CD14-positive monocyte (primary cell): ENCODE measurements around the gene RSRC1. TPM values are rescaled to one million over a fixed set of nuclear protein-coding genes. Genes with fewer than 3 reads are reported as not detected.

Source experiments
- DNase-seq, 3 donors: peaks; one replicate each; pipeline ENCODE4 v3.0.0-alpha.2; 2011 to 2022
- H2AFZ ChIP-seq: 2 replicates; pipeline ENCODE4 v1.6.0; 2012; ENCODE audit warnings: mild to moderate bottlenecking, low read depth, low read length, inconsistent platforms; ENCODE audit not compliant: insufficient read depth, poor library complexity, severe bottlenecking
- H3K27ac ChIP-seq, 2 donors: 1 replicate in 1 of 2; 2 replicates in 1 of 2; pipeline ENCODE4 v1.5.1; 2012 to 2013; ENCODE audit warnings: low read length in 2 of 2, control low read depth in 1 of 2, inconsistent platforms in 1 of 2, low read depth in 1 of 2, mild to moderate bottlenecking in 1 of 2
- H3K27me3 ChIP-seq, 2 donors: one replicate each; pipeline versions ENCODE4 v1.6.0 to v1.6.1; 2011 to 2013; ENCODE audit warnings: low read length in 2 of 2; ENCODE audit not compliant: control insufficient read depth in 2 of 2, insufficient read depth in 2 of 2
- H3K36me3 ChIP-seq, 2 donors: replicated peaks in 1 of 2; 1 replicate in 1 of 2; 2 replicates in 1 of 2; pipeline versions ENCODE4 v1.5.1 to v1.6.1; 2012 to 2013; ENCODE audit warnings: low read length in 2 of 2, control low read depth in 1 of 2, inconsistent platforms in 1 of 2, mild to moderate bottlenecking in 1 of 2; ENCODE audit not compliant: insufficient read depth in 2 of 2, control insufficient read depth in 1 of 2
- H3K4me1 ChIP-seq, 2 donors: 1 replicate in 1 of 2; 2 replicates in 1 of 2; pipeline versions ENCODE4 v1.5.1 to v1.6.1; 2012 to 2013; ENCODE audit warnings: low read length in 2 of 2, control low read depth in 1 of 2, inconsistent platforms in 1 of 2, mild to moderate bottlenecking in 1 of 2, moderate library complexity in 1 of 2; ENCODE audit not compliant: insufficient read depth in 2 of 2, control insufficient read depth in 1 of 2
- H3K4me2 ChIP-seq: replicated peaks from 2 replicates; pipeline ENCODE3; 2012; ENCODE audit warnings: low read length, moderate library complexity, mild to moderate bottlenecking; ENCODE audit not compliant: poor library complexity, severe bottlenecking; ENCODE audit errors: extremely low read depth
- H3K4me3 ChIP-seq, 3 experiments: fragments of 200-600 bp in 1 of 3; sonication (generic) in 1 of 3; replicated peaks in 1 of 3; 1 replicate in 2 of 3; 2 replicates in 1 of 3; pipeline ENCODE4 v1.5.1; 2011 to 2013; ENCODE audit warnings: low read length in 3 of 3, mild to moderate bottlenecking in 3 of 3, control low read depth in 2 of 3, low read depth in 2 of 3, inconsistent platforms in 1 of 3, moderate library complexity in 1 of 3
- H3K79me2 ChIP-seq: 2 replicates; pipeline ENCODE4 v1.6.0; 2012; ENCODE audit warnings: mild to moderate bottlenecking, control low read depth, inconsistent platforms, low read length, moderate library complexity; ENCODE audit not compliant: insufficient read depth
- H3K9ac ChIP-seq: 2 replicates; pipeline ENCODE4 v1.6.0; 2017; ENCODE audit warnings: low read length, mild to moderate bottlenecking; ENCODE audit not compliant: insufficient read depth, poor library complexity, severe bottlenecking
- H3K9me3 ChIP-seq, 2 donors: replicated peaks in 1 of 2; 1 replicate in 1 of 2; 2 replicates in 1 of 2; pipeline versions ENCODE4 v1.5.1 to v1.6.1; 2012 to 2013; ENCODE audit warnings: low read length in 2 of 2, control low read depth in 1 of 2; ENCODE audit not compliant: control insufficient read depth in 1 of 2, insufficient read depth in 1 of 2
- H4K20me1 ChIP-seq: 2 replicates; pipeline ENCODE4 v1.6.0; 2012; ENCODE audit warnings: mild to moderate bottlenecking, low read length, control low read depth, moderate library complexity; ENCODE audit not compliant: insufficient read depth
- H3K27ac Mint-ChIP-seq, 7 donors: one replicate each; pipeline ENCODE4 v1.8.0; 2020; ENCODE audit warnings: mild to moderate bottlenecking in 7 of 7, mixed read lengths in 7 of 7, moderate library complexity in 6 of 7, inconsistent platforms in 2 of 7
- H3K27me3 Mint-ChIP-seq, 3 donors: one replicate each; pipeline ENCODE4 v1.8.0; 2021 to 2022; ENCODE audit warnings: low read depth in 3 of 3, mild to moderate bottlenecking in 3 of 3, mixed read lengths in 3 of 3, moderate library complexity in 3 of 3, inconsistent platforms in 1 of 3
- H3K36me3 Mint-ChIP-seq, 2 donors: one replicate each; pipeline ENCODE4 v1.8.0; 2020; ENCODE audit warnings: mixed read lengths in 2 of 2, inconsistent platforms in 1 of 2, mild to moderate bottlenecking in 1 of 2
- H3K4me1 Mint-ChIP-seq: one replicate; pipeline ENCODE4 v1.8.0; 2020; ENCODE audit warnings: mild to moderate bottlenecking, mixed read lengths
- H3K4me3 Mint-ChIP-seq, 2 donors: one replicate each; pipeline ENCODE4 v1.8.0; 2020; ENCODE audit warnings: mild to moderate bottlenecking in 2 of 2, mixed read lengths in 2 of 2, moderate library complexity in 1 of 2
- H3K9me3 Mint-ChIP-seq, 7 donors: one replicate each; pipeline ENCODE4 v1.8.0; 2020 to 2022; ENCODE audit warnings: mixed read lengths in 7 of 7, mild to moderate bottlenecking in 6 of 7, moderate library complexity in 6 of 7, inconsistent platforms in 2 of 7
- CTCF ChIP-seq: fragments of 200-600 bp; IDR thresholded peaks from one replicate; pipeline ENCODE4 v1.8.0; 2022; ENCODE audit warnings: antibody characterized with exemption, mild to moderate bottlenecking
- WGBS: methylation state at CpG from one replicate; pipeline ENCODE4 v1.1.5; 2013; ENCODE audit warnings: missing lambda C conversion rate; ENCODE audit not compliant: insufficient coverage; 5-methylcytosine and 5-hydroxymethylcytosine counted together
- intact Hi-C, 2 donors: fragments of 100-400 bp; cut with micrococcal nuclease; formaldehyde crosslinking; loops; one replicate each; pipeline versions ENCODE4 v1.15.0 to v1.15.1; 2023
- polyA plus RNA-seq, 3 donors: library from polyadenylated mRNA; depleted of rRNA in 1 of 3; unstranded in 2 of 3; stranded (reverse) in 1 of 3; fragments of 300-500 nt in 2 of 3; fragments of >200 nt in 1 of 3; fragmentation: Illumina TruSeq in 2 of 3; gene quantifications; 1 replicate in 2 of 3; 2 replicates in 1 of 3; pipeline ENCODE4 v1.2.3, GENCODE V29; 2012 to 2021

The RSRC1 gene
- polyA plus RNA-seq, 3 donors = 6.6 to 31.7 (median 15.1) TPM

DNA sequence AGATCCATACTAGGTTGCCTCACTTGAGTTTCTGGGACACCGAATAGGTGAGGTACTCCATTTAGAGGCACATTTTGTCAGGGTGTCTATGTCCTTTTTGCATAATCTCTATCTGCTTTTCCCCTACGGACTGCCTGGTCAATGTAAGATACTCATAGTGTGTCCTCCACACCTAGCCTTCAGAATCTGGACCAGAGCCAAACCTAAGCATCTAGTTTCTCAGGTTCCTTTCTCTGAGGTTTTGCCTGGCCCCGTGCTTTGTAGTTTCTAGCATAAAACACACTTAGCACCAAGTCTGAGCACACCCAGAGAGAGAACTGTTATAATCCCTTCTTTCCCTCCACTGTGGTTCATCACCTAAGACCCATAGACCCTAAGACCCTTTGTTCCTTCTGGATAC, 355.2 kb downstream of the RSRC1 start:
- Mint-ChIP-seq H3K27ac (no peak overlapping the region), H3K27me3 (no peaks in the 10 kb centered on the region), H3K9me3 (no peaks in the 10 kb centered on the region), H3K4me3 (no peak overlapping the region), H3K36me3 (peaks cover 0 to 5% of the 10 kb centered on the region in 2 donors), H3K4me1 (peaks cover 17% of the 10 kb centered on the region)
- Histone ChIP-seq H3K9me3 (no peaks in the 10 kb centered on the region), H4K20me1 (no peaks in the 10 kb centered on the region), H2AFZ (no peak overlapping the region), H3K4me3 (no peak overlapping the region), H3K27ac (no peak overlapping the region), H3K27me3 (no peaks in the 10 kb centered on the region), H3K4me1 (peaks cover 0 to 14% of the 10 kb centered on the region in 2 donors), H3K36me3 (no peaks in the 10 kb centered on the region), H3K79me2 (no peaks in the 10 kb centered on the region), H3K9ac (no peak overlapping the region), H3K4me2 (no peak overlapping the region)
- WGBS = 100% methylated on average over 3 of the region's 3 CpGs
- TF ChIP-seq CTCF = no peak
- intact Hi-C loops = no loop called here
- no peak for DNase-seq

- no peak overlapping the region for H3K27ac Mint-ChIP-seq
- H3K79me2 ChIP-seq = no peaks in the 10 kb centered on the region
- H3K9me3 ChIP-seq = no peaks in the 10 kb centered on the region
- H3K4me1 ChIP-seq = no peaks in the 10 kb centered on the region
- H3K9me3 Mint-ChIP-seq = peaks cover 0 to 3% (median 0%) of the 10 kb centered on the region in 7 donors
- no peak for TF ChIP-seq CTCF
- H3K9ac ChIP-seq = no peak overlapping the region
- H3K4me1 Mint-ChIP-seq = no peaks in the 10 kb centered on the region
- DNase-seq = no peak
- no peak overlapping the region for H2AFZ ChIP-seq
- H3K4me3 ChIP-seq = no peak overlapping the region
- no peak overlapping the region for H3K4me3 Mint-ChIP-seq
- peaks cover 3 to 4% of the 10 kb centered on the region in 2 donors for H3K36me3 Mint-ChIP-seq
- H3K4me2 ChIP-seq = no peak overlapping the region
- H3K36me3 ChIP-seq = no peaks in the 10 kb centered on the region
- intact Hi-C loops = no loop called here
- H4K20me1 ChIP-seq = no peaks in the 10 kb centered on the region
- no peaks in the 10 kb centered on the region for H3K27me3 ChIP-seq
- H3K27ac ChIP-seq = no peak overlapping the region
- 100% methylated on average over 1 of the region's 2 CpGs for WGBS
- H3K27me3 Mint-ChIP-seq = no peaks in the 10 kb centered on the region
Observed at GRCh38 chr3:158470944-158471638, 361.2 kb downstream of the RSRC1 start.
